Prostate gland (tissue), 2 donors: ENCODE results near the gene OPA1.

ENCODE experiments used
- POLR2A ChIP-seq: fragments of 450-650 bp; IDR thresholded peaks from one replicate; pipeline ENCODE4 v1.6.1; 2016; ENCODE audit warnings: antibody characterized with exemption, mild to moderate bottlenecking
- POLR2AphosphoS5 ChIP-seq: sonication (generic); formaldehyde crosslinking; IDR thresholded peaks from one replicate; pipeline ENCODE4 v1.6.1; 2017; ENCODE audit warnings: antibody characterized with exemption
- TF ChIP-seq, protein P1 (sequence below), 4 experiments: fragments of 200-600 bp in 2 of 4; fragments of 450-650 bp in 2 of 4; sonication (generic) in 2 of 4; IDR thresholded peaks; 1 replicate in 3 of 4; 2 replicates in 1 of 4; pipeline ENCODE4 v1.5.1; 2016 to 2019; ENCODE audit warnings: antibody characterized with exemption in 4 of 4, mild to moderate bottlenecking in 2 of 4, moderate library complexity in 2 of 4

DNA sequence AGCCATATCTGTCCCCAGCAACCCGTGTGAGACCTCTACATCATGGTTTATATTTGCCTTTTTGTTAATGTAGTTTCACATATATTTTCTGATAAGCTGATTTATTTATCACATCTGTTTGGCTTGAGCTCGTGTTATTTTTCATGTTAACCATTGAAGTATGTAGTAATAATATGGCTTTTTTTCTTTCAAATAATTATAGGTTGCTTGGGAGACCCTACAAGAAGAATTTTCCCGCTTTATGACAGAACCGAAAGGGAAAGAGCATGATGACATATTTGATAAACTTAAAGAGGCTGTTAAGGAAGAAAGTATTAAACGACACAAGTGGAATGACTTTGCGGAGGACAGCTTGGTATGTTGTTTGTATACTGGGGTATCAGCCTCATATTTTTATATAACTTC, 63.9 kb downstream of the OPA1 start:
- TF ChIP-seq, protein P1, sequence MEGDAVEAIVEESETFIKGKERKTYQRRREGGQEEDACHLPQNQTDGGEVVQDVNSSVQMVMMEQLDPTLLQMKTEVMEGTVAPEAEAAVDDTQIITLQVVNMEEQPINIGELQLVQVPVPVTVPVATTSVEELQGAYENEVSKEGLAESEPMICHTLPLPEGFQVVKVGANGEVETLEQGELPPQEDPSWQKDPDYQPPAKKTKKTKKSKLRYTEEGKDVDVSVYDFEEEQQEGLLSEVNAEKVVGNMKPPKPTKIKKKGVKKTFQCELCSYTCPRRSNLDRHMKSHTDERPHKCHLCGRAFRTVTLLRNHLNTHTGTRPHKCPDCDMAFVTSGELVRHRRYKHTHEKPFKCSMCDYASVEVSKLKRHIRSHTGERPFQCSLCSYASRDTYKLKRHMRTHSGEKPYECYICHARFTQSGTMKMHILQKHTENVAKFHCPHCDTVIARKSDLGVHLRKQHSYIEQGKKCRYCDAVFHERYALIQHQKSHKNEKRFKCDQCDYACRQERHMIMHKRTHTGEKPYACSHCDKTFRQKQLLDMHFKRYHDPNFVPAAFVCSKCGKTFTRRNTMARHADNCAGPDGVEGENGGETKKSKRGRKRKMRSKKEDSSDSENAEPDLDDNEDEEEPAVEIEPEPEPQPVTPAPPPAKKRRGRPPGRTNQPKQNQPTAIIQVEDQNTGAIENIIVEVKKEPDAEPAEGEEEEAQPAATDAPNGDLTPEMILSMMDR (IDR thresholded peaks at IDR 0.05), result no peak
- TF ChIP-seq POLR2AphosphoS5, result no peak
- TF ChIP-seq POLR2A, result no peak
